ES-I3 (cell line): ENCODE measurements around the gene LIM2.
"Not testable (repeated sequence)": the region's sequence is repeated elsewhere in the genome, so short reads cannot be mapped to it uniquely, and the experiment has no call there.

Experiments
- H3K36me3 ChIP-seq: 2 replicates; pipeline ENCODE4 v1.6.1; 2013; ENCODE audit warnings: mild to moderate bottlenecking, low read length, control low read depth, moderate library complexity; ENCODE audit not compliant: insufficient read depth
- H3K4me1 ChIP-seq: 2 replicates; pipeline ENCODE4 v1.6.1; 2013; ENCODE audit warnings: mild to moderate bottlenecking, control low read depth, low read length; ENCODE audit not compliant: insufficient read depth
- H3K9ac ChIP-seq: 2 replicates; pipeline ENCODE4 v1.6.1; 2013; ENCODE audit warnings: low read depth, mild to moderate bottlenecking, low read length, moderate library complexity
- H3K9me3 ChIP-seq: 2 replicates; pipeline ENCODE4 v1.6.1; 2013; ENCODE audit warnings: mild to moderate bottlenecking, low read length, moderate library complexity; ENCODE audit not compliant: control insufficient read depth, insufficient read depth

Gene LIM2, protein sequence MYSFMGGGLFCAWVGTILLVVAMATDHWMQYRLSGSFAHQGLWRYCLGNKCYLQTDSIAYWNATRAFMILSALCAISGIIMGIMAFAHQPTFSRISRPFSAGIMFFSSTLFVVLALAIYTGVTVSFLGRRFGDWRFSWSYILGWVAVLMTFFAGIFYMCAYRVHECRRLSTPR

DNA sequence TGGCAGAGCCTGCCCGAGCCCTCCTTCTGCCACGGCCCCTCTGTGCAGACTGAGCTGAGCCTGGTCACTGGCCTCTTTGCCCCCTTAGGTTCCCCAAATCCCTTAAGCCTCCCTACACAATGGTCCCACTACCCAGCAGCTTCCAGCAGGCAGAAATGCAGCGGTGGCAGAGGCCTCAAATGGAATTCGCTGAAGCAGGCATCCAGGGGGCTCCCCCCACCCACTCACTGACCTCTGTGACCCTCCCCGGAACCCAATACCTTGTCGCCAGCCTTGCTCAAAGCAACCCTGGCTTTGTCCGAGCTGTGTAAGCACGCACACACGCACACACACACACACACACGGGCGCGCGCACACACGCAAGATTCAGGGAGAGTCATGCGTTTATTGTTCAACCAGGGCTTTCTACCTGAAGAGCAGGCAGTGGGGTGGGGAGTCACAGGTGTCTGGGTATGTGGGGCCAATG, at the start of gene LIM2:
Gene LIM2 (minus strand): TSS at position 51 of the 466 bp plus-strand sequence. CDS start 531 bp downstream, outside the sequence.
- H3K9ac ChIP-seq, result no peak within 1 kb of the TSS
- H3K9me3 ChIP-seq, result no peaks in the 10 kb centered on the region
- H3K4me1 ChIP-seq, result peaks cover 7% of the 10 kb centered on the region; the same call in 1 of the 2 replicates
- no peaks in the 10 kb centered on the region for H3K36me3 ChIP-seq

DNA sequence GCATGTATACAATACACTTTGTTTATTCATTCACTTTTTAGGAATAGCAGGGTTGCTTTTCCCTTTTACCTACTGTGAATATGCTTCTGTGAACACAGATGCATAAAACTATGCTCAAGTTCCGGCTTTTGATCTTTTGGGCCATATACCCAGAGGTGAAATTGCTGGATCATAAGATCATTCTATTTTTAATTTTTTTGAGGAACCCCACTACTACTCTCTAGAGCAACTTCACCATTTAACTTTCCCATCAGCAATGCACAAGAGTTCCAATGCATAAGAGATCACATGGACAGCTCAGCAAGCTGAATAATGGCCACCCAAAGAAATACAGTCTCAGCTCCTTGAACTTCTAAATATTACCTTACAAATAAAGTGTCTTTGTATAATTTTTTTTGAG, 46.7 kb upstream of the LIM2 start:
- Histone ChIP-seq H3K9ac (no peak overlapping the region), H3K36me3 (no peaks in the 10 kb centered on the region), H3K9me3 (no peaks in the 10 kb centered on the region), H3K4me1 (no peaks in the 10 kb centered on the region)

DNA sequence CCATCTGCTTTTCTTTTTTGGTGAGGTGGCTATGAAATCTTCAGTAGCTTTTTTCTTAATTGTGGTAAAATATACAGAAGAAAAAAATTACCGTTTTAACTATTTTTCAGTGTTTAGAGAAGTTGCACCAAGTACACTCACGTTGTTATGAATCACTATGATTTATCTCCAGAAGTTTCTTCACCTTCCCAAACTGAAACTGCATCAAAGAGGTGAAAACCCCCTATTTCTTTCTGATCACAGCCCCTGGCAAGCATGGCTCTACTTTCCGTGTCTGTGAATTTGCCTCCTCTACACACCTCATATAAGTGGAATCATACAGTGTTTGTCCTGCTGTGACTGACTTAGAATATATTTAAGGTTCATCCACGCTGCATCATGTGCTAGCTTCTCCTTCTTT, 45.3 kb upstream of the LIM2 start:
- Histone ChIP-seq H3K4me1 (no peaks in the 10 kb centered on the region), H3K9ac (no peak overlapping the region), H3K36me3 (no peaks in the 10 kb centered on the region), H3K9me3 (no peaks in the 10 kb centered on the region)

DNA sequence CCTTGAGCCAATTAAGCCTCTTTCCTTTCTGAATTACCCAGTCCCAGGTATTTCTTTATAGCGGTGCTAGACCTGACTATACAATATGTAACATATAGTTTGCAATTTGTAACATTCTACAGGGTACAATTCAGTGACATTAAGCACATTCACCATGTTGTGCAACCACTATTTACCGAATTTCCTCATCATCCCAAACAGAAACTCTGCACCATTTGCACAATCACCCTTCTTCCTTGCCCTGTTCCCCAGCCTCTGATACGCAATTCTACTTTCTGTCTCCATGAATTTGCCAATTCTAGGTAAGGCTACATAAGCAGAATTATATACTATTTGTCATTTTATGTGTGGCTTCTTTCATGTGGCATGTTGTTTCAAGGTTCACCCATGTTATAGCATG, 43.4 kb upstream of the LIM2 start:
- Histone ChIP-seq H3K4me1 (no peaks in the 10 kb centered on the region), H3K9me3 (no peaks in the 10 kb centered on the region)

DNA sequence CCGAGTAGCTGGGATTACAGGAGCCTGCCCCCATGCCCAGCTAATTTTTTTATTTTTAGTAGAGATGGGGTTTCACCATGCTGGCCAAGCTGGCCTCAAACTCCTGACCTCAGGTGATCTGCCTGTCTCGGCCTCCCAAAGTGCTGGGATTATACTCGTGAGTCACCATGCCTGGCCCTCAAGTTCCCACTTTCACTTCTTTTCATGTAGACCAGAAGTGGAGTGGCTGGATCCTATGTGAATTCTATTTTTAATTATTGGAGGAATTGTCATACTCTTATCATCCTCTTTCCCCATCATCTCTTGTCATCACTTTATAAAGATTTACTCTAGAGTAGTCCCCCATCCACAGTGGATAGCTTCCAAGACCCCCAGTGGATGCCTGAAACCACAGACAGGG, 42.4 kb upstream of the LIM2 start:
- Histone ChIP-seq H3K9me3 (no peaks in the 10 kb centered on the region), H3K9ac (no peak overlapping the region), H3K36me3 (no peaks in the 10 kb centered on the region), H3K4me1 (no peaks in the 10 kb centered on the region)

More for the DNA sequence above, 43.4 kb upstream of the LIM2 start:
- Histone ChIP-seq H3K9ac (no peak overlapping the region), H3K36me3 (no peaks in the 10 kb centered on the region)

DNA sequence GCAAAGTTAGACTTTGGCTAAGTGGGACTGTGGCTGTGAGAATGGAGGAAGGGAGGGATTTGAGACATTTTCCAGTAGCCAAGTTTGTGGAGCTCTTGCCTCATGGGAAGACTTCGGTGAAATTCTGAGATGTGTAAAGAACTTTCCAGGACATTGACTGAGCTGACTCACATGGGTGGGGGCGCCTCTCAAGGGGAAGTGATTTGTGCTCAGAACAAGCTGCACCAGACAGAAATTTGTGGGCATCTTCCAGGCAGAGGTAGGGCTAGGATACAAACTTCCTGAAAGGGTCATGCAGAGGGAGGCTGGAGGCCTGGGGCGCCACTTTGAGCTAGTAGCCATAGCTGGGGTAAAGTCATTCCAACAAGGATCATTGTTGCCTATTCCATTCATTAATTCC, 39.4 kb upstream of the LIM2 start:
- no peaks in the 10 kb centered on the region for H3K36me3 ChIP-seq
- no peaks in the 10 kb centered on the region for H3K9me3 ChIP-seq
- no peaks in the 10 kb centered on the region for H3K4me1 ChIP-seq
- no peak overlapping the region for H3K9ac ChIP-seq

DNA sequence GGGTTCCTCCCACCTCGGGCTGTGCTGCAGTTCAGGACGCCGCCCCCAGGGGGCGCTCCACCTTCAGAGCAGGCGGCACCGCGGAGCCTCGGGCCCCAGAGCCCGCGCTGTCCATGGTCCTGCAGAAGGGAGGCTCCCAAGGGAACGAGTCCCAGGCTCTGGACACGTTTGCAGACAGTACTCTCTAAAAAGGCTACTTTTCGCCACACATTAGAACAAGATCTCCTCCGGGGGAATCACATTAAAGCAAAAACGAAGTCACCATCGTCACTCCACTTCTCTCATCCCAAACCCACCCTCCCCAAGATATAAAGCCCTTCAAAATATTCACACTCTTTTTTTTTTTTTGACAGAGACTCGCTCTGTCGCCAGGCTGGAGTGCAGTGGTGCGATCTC, 34.3 kb upstream of the LIM2 start:
- no peaks in the 10 kb centered on the region for H3K9me3 ChIP-seq

DNA sequence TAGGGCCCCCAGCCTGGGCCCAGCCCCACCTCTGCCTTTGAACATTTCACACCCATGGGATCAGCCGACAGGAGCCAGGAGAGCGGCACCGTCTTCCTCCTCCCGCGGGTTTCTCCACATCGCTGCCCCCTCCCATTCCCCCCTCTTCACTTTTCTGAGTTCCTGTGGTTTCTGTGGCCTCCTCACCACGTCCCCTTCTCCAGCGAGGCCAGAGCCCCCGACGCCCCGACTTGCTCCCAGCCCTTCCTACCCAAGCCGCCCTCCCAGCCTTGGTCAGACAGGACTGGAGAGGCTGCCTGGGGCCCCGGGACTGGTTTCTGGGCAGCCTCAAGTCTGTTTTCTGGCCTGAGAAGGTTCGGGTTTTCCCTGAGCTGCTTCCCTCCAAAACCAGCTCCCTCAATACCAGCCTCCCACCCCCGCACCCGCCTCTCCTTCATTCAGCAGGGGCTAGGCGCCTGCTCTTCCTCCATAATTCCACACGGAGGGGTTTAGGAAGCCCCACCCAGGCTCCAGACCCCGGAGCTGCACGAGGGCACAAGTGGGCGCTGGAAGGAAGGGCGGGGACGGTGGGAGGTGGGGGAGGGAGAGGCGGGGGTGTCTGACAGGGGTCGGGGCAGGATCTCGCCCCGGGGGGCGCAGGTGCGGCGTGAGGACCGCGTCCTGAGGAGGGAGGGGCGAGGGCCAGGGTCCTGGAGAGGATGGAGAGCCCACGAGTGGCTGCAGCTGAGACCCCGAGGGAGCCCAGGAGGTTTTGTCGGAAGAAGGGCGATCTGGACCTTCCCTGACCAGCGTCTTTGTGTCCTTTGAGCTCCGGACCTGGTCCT, 33.7 kb upstream of the LIM2 start:
- Histone ChIP-seq H3K9ac (peak overlapping the region; percentile 12; the same call in 1 of the 2 replicates), H3K9me3 (no peaks in the 10 kb centered on the region), H3K4me1 (peaks cover 4% of the 10 kb centered on the region; the same call in 1 of the 2 replicates), H3K36me3 (no peaks in the 10 kb centered on the region)

More for the DNA sequence above, 34.3 kb upstream of the LIM2 start:
- Histone ChIP-seq H3K36me3 (no peaks in the 10 kb centered on the region), H3K9ac (no peak overlapping the region; the same call in 1 of the 2 replicates), H3K4me1 (peaks cover 4% of the 10 kb centered on the region; the same call in 1 of the 2 replicates)

DNA sequence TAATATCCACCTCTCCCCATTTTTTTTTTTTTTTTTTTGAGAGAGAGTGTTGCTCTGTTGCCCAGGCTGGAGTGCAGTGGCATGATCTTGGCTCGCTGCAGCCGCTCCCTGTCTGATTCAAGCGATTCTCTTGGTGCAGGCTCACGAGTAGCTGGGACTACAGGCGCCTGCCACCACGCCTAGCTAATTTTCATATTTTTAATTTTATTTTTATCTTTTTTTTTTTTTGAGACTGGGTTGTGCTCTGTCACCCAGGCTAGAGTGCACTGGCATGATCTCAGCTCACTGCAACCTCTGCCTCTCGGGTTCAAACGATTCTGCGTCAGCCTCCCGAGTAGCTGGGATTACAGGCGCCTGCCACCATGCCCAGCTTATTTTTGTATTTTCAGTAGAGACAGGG, 32.7 kb upstream of the LIM2 start:
- H3K9me3 ChIP-seq, H3K4me1 ChIP-seq, H3K9ac ChIP-seq, H3K36me3 ChIP-seq: not testable (repeated sequence)

DNA sequence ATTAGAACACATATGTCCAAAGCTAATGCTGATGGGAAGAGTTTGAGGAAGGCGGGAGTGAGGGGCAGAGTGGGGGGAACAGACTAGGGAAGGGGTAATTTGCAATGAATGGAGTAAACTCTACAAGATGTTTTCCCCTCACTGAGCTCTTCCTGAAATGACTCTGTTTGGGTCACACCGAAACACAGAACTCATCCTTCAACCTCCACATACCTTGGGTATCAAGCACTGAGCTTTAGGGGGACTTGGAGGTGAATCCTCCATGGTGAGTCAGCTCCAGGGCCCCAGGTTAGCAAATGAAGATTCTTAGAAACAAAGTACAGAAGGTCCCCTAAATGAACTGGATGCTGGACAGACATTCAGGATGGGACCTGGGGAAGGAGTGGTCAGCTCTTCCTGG, 30.9 kb upstream of the LIM2 start:
- no peak overlapping the region for H3K9ac ChIP-seq
- H3K4me1 ChIP-seq, result peaks cover 4% of the 10 kb centered on the region; the same call in 1 of the 2 replicates
- no peaks in the 10 kb centered on the region for H3K36me3 ChIP-seq
- H3K9me3 ChIP-seq, result no peaks in the 10 kb centered on the region

DNA sequence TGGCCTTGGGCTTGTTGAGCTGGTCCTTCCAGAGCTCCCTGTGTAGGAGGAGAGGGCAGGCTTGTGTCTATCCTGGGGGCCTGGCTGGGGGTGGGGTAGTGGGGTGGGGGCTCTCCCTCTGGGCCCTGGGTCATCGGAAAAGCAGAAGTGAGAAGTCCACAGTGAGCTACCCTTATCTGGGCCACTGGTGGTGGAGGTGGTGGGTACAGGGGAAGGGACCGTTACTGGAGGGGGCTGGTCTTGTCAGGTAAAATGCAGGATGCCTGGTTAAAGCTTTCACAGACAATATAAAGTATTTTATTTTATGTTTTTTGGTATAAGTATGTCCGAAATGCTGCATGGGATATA, 30.0 kb upstream of the LIM2 start:
- no peak overlapping the region for H3K9ac ChIP-seq
- no peaks in the 10 kb centered on the region for H3K36me3 ChIP-seq
- no peaks in the 10 kb centered on the region for H3K9me3 ChIP-seq
- H3K4me1 ChIP-seq, result peaks cover 4% of the 10 kb centered on the region; the same call in 1 of the 2 replicates

DNA sequence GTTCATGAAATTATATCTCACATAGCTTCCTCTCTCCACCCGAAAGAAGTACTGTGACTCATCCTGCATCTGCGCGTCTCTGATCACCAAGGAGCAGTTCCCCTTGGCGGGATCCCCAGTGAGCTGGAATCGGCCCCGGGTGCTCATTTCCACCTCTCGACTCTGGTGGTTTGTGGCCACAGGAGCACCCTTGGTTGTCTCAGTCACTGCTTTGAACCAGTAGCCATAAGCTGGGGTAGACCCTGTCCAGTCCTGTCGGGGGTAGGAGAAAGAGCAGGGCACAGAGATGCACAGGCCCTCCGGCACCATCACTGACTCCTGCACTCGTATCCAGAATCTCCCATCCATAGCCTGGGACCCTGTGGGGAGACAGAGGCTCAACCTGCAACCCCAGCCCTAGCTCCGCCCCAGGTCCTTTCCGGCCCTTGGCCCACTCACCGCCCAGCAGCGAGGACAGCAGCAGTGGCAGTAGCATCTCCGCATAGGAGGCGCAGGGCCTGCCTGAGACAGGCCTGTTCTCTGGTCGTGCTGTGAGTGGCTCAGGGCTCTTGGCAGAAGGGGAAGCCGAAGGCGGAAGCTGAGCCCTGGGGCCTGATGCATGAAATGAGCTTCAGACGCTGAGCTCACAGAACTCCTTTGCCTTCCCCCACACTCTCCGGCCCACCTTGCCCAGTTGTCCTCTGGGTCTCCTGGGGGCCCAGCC, 29.5 kb upstream of the LIM2 start, which contains the start of gene SIGLEC10:
Gene SIGLEC10 (minus strand): TSS at position 536 of the 703 bp plus-strand sequence. CDS start 61 bp downstream, at position 475.
- no peak within 1 kb of the TSS for H3K9ac ChIP-seq
- H3K36me3 ChIP-seq, result no peaks in the 10 kb centered on the region
- no peaks in the 10 kb centered on the region for H3K9me3 ChIP-seq
- H3K4me1 ChIP-seq, result peaks cover 4% of the 10 kb centered on the region; the same call in 1 of the 2 replicates

DNA sequence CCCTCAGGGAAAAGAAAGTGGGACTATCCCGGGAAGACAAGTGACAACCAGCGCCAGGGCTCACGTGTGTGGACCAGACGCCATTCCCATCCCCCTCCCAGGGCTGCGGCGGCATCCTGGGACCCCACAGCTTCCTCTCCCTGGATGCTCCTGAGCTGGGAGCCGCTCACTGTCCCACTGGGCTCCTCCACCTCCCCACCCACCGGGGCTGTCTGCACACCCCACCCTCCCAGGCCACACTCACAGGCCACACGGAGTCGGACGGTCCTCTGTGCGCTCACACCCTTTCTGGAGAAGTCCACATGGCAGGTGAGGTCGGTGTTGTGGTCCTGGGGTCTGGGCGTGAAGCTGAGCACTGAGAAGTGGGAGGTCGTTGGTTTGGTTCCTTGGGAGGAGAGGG, 28.6 kb upstream of the LIM2 start:
- H3K9me3 ChIP-seq, H3K4me1 ChIP-seq, H3K36me3 ChIP-seq, H3K9ac ChIP-seq: not testable (repeated sequence)

DNA sequence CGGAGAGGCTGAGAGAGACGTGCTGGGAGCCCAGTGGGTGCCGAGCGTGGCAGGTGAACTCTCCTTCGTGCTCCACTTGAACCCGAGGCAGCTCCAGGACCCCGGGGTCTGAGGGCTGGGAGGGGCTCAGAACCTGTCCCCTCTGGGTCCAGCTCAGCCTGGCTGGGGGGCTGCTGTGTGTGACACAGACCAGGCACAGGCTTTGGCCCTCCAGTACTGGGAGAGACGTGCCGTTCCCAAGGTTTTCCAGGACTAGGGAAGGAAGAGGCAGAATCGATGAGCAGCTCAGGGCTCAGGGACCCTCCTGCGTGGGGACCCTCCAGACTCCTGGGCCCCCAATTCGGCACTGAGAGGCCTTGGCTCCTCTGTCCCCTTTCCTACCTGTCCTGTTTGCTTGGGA, 27.4 kb upstream of the LIM2 start:
- peaks cover 4% of the 10 kb centered on the region; the same call in 1 of the 2 replicates for H3K4me1 ChIP-seq
- no peaks in the 10 kb centered on the region for H3K36me3 ChIP-seq
- no peaks in the 10 kb centered on the region for H3K9me3 ChIP-seq
- no peak overlapping the region for H3K9ac ChIP-seq
